K562 treated with DMSO at 1 percent for 48 hours (cell line): ENCODE measurements around the gene CNPY3. TPM values are rescaled to one million over a fixed set of nuclear protein-coding genes. Genes with fewer than 3 reads are reported as not detected.

Experiments
- total RNA-seq: library from RNA; unstranded; fragments of 300-600 nt; gene quantifications from 2 replicates; pipeline ENCODE4 v1.2.3, GENCODE V29; 2022; ENCODE audit warnings: low replicate concordance; ENCODE audit errors: extremely low read depth

The CNPY3 gene
- total RNA-seq = not detected in 2 replicates

GRCh38 chr6:42928986-42929820 is at the start of gene CNPY3:
CNPY3 (plus strand) TSS chr6:42929480; CDS start chr6:42929571, 91 bp downstream.

GRCh38 chr6:42915732-42916131 is 13.5 kb upstream of the CNPY3 start, which contains the start of gene PTCRA:
PTCRA (plus strand) TSS chr6:42916053; CDS start chr6:42916070, 17 bp downstream.

GRCh38 chr6:42960243-42961019 is 31.2 kb downstream of the CNPY3 start, which contains the start of gene GNMT:
GNMT (plus strand) TSS chr6:42960754; CDS start chr6:42960768, 14 bp downstream.

GRCh38 chr6:42978839-42979522 is 49.7 kb downstream of the CNPY3 start, which contains the start of gene PEX6:
PEX6 (minus strand) TSS chr6:42979181; CDS start chr6:42979150, 31 bp downstream.

GRCh38 chr6:42984001-42984923 is 55.0 kb downstream of the CNPY3 start, which contains the start of gene PPP2R5D:
PPP2R5D (plus strand) TSS chr6:42984570; CDS start chr6:42984678, 108 bp downstream.

Other genes starting within 250 kb of the CNPY3 start
- gene PRPH2, start 206.9 kb upstream of the CNPY3 start, total RNA-seq = not detected in 2 replicates
- gene TBCC, start 183.4 kb upstream of the CNPY3 start, total RNA-seq = not detected in 2 replicates
- gene BICRAL, start 147.4 kb upstream of the CNPY3 start, total RNA-seq = not detected in 2 replicates
- gene RPL7L1, start 49.9 kb upstream of the CNPY3 start, total RNA-seq = not detected in 2 replicates
- not detected in 2 replicates for gene PTCRA, start 13.4 kb upstream of the CNPY3 start, total RNA-seq
- gene GNMT, start 31.3 kb downstream of the CNPY3 start, total RNA-seq = not detected in 2 replicates
- gene PEX6, start 49.7 kb downstream of the CNPY3 start, total RNA-seq = not detected in 2 replicates
- not detected in 2 replicates for gene PPP2R5D, start 55.1 kb downstream of the CNPY3 start, total RNA-seq
- not detected in 2 replicates for gene MEA1, start 84.5 kb downstream of the CNPY3 start, total RNA-seq
- not detected in 2 replicates for gene KLHDC3, start 84.8 kb downstream of the CNPY3 start, total RNA-seq
- not detected in 2 replicates for gene RRP36, start 92.1 kb downstream of the CNPY3 start, total RNA-seq
- gene CUL7, start 124.4 kb downstream of the CNPY3 start, total RNA-seq = not detected in 2 replicates
- gene MRPL2, start 130.0 kb downstream of the CNPY3 start, total RNA-seq = not detected in 2 replicates
- not detected in 2 replicates for gene KLC4, start 130.2 kb downstream of the CNPY3 start, total RNA-seq
- 95.7 TPM in 1 of 2 replicates, not detected in the other for gene PTK7, start 146.8 kb downstream of the CNPY3 start, total RNA-seq
- gene SRF, start 241.8 kb downstream of the CNPY3 start, total RNA-seq = not detected in 2 replicates